HG03039 (cell line): ENCODE results near the gene CT47A1.
"Not testable (repeated sequence)": the region's sequence is repeated elsewhere in the genome, so short reads cannot be mapped to it uniquely, and the experiment has no call there.

Experiments used
- ATAC-seq: cut with Tn5 transposase; IDR thresholded peaks from one replicate; pipeline ENCODE4 v1.9.1; 2021; ENCODE audit warnings: mild to moderate bottlenecking, moderate library complexity; ENCODE audit not compliant: unreplicated experiment

Gene CT47A1

DNA sequence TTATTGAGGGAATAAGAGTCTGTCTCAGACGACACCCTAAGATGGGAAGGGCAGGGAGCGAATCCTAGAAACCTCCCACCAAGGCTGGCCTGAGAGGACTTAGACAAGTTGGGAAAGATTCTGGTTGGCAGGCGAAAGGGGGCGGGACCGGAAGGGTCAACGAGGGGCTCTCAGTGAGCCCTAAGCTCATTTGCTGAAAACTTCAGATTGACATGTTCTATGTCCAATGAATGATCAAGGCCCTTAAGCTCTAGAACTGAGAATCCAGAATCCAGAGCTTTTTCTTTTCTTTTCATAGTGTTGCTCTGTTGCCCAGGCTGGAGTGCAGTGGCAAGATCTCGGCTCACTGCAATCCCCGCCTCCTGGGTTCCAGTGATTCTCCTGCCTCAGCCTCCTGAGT lies at the start of gene CT47A1:
Gene CT47A1 (minus strand): TSS at position 101 of the 400 bp plus-strand sequence. CDS start 231 bp downstream, outside the sequence.
- ATAC-seq, result not testable (repeated sequence)

DNA sequence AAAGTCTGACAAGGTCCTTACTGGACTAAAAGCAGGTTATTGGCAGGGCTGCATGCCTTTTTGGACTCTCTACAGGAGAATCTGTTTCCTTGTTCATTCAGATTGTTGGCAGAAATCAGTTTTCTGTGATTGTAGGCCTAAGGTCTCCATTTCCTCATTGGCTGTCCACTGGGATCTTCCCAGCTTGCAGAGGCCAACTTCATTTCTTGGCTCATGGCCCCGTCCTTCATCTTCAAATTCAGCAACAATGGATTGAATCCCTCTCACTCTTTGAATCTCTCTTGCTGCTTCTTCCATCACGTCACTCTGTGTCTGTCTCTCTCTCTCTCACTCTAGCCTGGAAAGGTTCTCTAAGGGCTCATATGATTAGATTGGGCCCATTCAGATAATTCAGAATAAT lies 47.0 kb upstream of the CT47A1 start:
- ATAC-seq, result no peak

DNA sequence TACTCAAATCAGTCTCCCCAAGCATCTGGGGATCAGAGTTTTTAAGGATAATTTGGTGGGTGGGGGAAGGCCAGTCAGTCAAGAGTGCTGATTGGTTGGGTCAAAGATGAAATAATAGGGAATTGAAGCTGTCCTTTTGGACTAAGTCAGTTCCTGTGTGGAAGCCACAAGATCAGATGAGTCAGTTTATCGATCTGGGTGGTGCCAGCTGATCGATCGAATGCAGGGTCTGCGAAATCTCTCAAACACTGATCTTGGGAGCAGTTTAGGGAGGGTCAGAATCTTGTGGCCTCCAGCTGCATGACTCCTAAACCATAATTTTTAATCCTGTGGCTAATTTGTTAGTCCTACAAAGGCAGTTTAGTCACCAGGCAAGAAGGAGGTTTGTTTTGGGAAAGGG lies 44.5 kb upstream of the CT47A1 start:
- no peak for ATAC-seq

DNA sequence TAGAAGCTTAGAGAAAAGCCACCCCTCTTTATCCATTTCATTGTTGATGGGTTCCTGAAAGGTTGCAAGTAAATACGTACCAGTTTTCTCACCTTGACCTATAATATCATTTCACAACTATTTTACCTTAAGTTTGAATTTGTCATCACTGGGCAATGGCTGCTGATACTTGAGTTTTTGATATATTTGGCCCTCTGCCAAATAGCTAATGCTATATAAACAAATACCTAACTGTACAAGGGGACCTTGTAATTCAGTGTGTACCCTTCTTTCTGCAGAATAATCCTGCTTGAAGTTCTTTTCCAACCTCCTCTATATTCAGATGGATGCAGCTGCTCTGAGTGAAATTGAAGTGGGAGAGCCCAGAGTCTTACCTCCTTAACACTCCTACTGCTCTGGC lies 42.9 kb upstream of the CT47A1 start:
- ATAC-seq, result no peak

DNA sequence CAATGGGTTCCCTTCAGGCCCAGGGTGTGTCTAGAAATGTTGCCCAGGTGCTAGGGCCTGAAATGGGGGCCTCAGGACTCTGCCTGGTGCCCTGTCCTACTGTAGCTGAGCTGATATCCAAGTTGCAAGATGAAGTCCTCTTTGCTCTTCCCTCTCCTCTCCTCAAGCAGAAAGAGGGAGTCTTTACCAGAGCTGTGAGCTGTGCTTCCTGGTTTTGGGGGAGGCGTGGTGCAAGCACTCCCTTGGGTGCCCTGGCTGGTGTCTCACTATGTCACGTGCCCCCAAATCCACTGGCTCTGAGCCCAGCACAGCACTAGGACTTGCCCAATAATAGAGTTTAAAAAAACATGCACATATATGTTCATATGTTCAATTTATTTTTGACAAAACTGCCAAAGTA lies 29.3 kb upstream of the CT47A1 start:
- no peak for ATAC-seq

DNA sequence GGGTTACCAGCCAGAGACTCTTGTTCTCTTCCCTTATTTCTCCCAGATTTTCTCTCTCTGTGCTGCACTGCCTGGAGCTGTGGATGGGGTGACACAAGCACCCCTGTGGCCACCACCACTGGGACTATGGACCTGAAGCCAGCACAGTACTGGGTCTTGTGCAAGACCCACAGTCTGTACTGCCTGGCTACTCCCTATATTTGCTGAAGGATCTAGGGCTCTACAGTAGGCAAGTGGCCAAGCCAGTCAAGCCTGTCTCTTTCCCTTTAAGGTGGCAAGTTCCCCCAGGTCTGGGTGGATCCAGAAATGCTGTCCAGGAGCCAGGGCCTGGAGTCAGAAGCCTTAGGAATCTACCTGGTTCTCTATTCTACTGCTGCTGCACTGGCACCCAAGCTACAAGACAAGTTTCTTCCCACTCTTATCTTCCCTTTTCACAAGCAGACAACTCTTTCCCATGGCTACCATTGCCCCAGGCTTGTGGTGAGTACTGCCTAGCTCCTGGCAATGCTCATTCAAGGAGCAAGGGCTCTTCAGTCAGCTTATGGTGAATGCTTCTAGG lies 28.4 kb upstream of the CT47A1 start:
- ATAC-seq, result no peak

DNA sequence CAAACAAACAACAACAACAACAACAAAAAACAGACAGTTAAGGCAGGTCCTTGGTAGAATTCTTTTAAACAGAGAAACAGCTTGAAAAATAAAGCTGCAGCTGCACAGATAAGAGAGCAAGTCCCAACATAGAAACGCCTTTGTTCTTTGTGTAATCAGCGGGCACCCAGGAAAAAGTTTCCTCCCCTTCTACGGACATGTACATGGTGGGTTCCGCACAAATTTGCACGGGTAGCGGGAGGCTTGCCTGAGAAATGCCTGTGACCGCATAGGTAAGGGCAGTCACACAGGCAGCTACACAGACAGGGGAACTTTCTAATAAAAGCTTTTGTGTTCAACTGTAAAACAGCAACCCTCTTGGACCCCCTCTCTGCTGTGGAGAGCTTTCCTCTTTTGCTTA lies 25.7 kb upstream of the CT47A1 start:
- no peak for ATAC-seq

DNA sequence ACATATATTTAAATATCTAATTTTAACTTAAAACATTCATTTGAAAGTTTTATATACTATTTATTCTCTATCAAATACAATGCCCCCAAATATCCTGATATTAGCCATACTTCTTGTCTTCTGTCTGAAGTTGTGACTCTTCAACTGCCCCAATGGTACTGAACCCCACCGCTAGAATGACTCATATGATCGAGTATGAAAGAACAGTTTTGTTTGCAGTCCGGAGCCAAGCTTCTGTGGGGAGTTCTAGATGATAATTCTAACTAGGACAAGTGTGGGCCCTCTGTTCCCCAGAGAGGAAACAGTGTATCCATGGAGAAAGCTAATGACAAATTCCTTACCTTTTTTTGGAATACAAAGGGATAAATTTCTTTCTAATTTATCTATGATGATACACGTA lies 24.7 kb upstream of the CT47A1 start:
- ATAC-seq, result no peak

DNA sequence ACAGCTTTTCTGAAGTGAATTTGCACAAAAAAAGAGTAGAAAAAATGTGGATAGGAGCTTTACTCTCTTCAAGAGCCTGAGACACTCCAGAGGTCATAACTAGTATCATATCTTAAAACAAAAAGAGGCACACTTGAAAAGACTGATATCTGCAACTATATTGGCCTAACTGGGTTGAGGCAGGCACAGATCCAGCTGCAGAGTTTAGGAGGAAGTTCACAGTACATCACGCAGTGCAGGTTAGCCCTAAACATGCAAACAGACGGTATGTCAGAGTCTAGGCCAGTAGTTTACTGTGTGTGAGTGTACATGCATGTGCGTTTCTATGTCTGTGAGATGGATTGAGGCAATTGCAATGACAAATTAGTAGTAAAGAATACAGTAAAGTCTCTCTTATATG lies 24.2 kb upstream of the CT47A1 start:
- no peak for ATAC-seq

DNA sequence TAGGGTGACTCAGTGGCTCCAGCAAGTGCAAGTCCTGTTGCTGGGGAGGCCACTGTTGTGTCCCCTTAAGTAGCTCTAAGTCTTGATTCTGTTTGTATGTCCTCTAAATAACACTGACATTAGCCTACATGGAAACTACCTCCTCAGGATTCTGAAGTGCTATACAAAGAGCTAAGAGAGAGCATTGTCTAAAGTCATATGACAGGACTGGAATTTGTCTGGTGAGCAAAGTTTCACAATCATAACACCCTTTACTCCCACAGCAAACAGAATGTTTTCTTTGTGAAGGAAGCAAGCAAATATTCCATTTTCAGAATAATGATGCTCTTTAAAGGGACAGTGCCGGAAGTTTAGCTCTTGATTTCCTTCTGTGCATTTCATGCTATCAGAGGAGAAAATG lies 23.4 kb upstream of the CT47A1 start:
- ATAC-seq, result no peak

DNA sequence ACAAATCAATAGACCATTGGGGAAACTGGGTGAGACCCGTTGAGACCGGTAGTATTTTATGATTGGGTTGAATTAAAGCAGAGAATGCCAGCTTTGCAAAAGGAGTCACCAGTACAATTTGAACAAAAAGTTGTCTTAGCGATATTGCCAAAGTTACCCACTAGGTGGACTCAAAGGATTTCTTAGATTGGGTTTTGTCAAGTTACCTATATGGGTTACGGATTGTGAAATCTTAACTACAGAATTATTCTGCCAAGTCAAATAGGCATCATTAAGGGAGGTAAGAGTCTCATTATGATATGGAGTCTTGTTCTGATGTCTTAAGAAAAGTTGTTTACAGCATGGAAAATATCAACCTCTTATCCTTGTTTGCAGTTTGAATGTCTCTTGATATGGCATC lies 15.0 kb upstream of the CT47A1 start:
- ATAC-seq, result no peak

DNA sequence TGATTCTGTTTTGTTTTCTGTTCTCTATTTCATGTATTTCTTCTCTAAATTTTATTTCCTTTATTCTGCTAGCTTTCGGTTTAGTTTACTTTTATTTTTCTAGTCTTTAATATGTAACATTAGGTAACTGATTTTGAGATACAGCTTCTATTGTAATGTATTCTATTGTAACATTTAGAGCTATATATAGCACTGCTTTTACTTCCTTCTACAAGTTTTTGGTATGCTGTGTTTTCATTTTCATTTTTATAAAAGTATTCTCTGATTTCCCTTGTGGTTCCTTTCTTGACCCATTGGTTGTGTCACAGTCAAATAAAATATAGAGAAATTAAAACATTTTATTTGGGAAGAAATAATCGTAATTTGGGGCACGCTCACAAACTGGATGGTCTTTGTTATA lies 13.9 kb upstream of the CT47A1 start:
- ATAC-seq, result no peak

DNA sequence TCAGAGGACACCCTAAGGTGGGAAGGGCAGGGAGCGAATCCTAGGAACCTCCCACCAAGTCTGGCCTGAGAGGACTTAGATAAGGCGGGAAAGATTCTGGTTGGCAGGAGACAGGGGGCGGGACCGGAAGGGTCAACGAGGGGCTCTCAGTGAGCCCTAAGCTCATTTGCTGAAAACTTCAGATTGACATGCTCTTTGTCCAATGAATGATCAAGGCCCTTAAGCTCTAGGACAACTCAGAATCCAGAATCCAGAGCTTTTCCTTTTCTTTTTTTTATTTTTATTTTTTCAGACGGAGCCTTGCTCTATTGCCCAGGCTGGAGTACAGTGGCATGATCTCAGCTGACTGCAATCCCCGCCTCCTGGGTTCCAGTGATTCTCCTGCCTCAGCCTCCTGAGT lies 29.1 kb downstream of the CT47A1 start, which contains the start of gene CT47A7:
Gene CT47A7 (minus strand): TSS at position 101 of the 400 bp plus-strand sequence. CDS start 255 bp downstream, outside the sequence.
- not testable (repeated sequence) for ATAC-seq
